Measurements from ENCODE around the gene CLRN3.

Gene CLRN3

GRCh38 chr10:127872871-127873600 lies 19.7 kb downstream of the CLRN3 start:
- no peak for DNase-seq

GRCh38 chr10:127872011-127872761 lies 20.6 kb downstream of the CLRN3 start:
- DNase-seq = no peak

GRCh38 chr10:127871631-127872010 lies 21.1 kb downstream of the CLRN3 start:
- no peak for DNase-seq

- DNase-seq = no peak
Observed at GRCh38 chr10:127869329-127869728, 23.4 kb downstream of the CLRN3 start.

- no peak for DNase-seq
Observed at GRCh38 chr10:127867805-127868204, 24.9 kb downstream of the CLRN3 start.

GRCh38 chr10:127866276-127867013 lies 26.3 kb downstream of the CLRN3 start:
- no peak for DNase-seq

- no peak for DNase-seq
Observed at GRCh38 chr10:127863231-127863825, 29.4 kb downstream of the CLRN3 start.

GRCh38 chr10:127860592-127860991 lies 32.1 kb downstream of the CLRN3 start:
- no peak for DNase-seq

GRCh38 chr10:127855976-127856375 lies 36.8 kb downstream of the CLRN3 start:
- DNase-seq = no peak

GRCh38 chr10:127855591-127855881 lies 37.2 kb downstream of the CLRN3 start:
- no peak for DNase-seq

GRCh38 chr10:127854769-127855590 lies 37.8 kb downstream of the CLRN3 start:
- no peak for DNase-seq

GRCh38 chr10:127853868-127854768 lies 38.6 kb downstream of the CLRN3 start:
- peak; percentile 38 to 44 for DNase-seq

- no peak for DNase-seq
Observed at GRCh38 chr10:127852456-127852855, 40.3 kb downstream of the CLRN3 start.

- DNase-seq = no peak
Observed at GRCh38 chr10:127851661-127852194, 41.0 kb downstream of the CLRN3 start.

GRCh38 chr10:127850944-127851343 lies 41.8 kb downstream of the CLRN3 start:
- DNase-seq = no peak

GRCh38 chr10:127849921-127850320 lies 42.8 kb downstream of the CLRN3 start:
- no peak for DNase-seq

- no peak for DNase-seq
Observed at GRCh38 chr10:127849224-127849623, 43.5 kb downstream of the CLRN3 start.

GRCh38 chr10:127848226-127848625 lies 44.5 kb downstream of the CLRN3 start:
- no peak for DNase-seq

- DNase-seq = no peak
Observed at GRCh38 chr10:127845756-127846155, 47.0 kb downstream of the CLRN3 start.

GRCh38 chr10:127840884-127841283 lies 51.9 kb downstream of the CLRN3 start:
- DNase-seq = no peak

- no peak for DNase-seq
Observed at GRCh38 chr10:127836966-127837365, 55.8 kb downstream of the CLRN3 start.

All from stimulated activated CD4-positive, alpha-beta T cell treated with anti-CD3 and anti-CD28 coated beads, Interleukin-2, amount 100 ng/mL, for 48 hours (primary cell).